Testis (tissue), 3 donors: ENCODE results near the gene ZNF454. TPM values are rescaled to one million over a fixed set of nuclear protein-coding genes. Genes with fewer than 3 reads are reported as not detected.

Source experiments
- DNase-seq: peaks from one replicate; pipeline ENCODE4 v3.0.0-alpha.2; 2019
- H3K27ac ChIP-seq, 2 donors: fragments of 200-600 bp; sonication (generic); one replicate each; pipeline ENCODE4 v1.5.1; 2019
- H3K27me3 ChIP-seq: fragments of 200-600 bp; sonication (generic); one replicate; pipeline ENCODE4 v1.5.1; 2019
- H3K36me3 ChIP-seq: fragments of 200-600 bp; sonication (generic); one replicate; pipeline ENCODE4 v1.5.1; 2017; ENCODE audit warnings: low read depth; ENCODE audit errors: missing control alignments
- H3K4me1 ChIP-seq: fragments of 200-600 bp; sonication (generic); one replicate; pipeline ENCODE4 v1.5.1; 2019
- H3K4me3 ChIP-seq, 2 donors: fragments of 200-600 bp; sonication (generic); one replicate each; pipeline ENCODE4 v1.5.1; 2017 to 2019
- H3K9me3 ChIP-seq: fragments of 200-600 bp; sonication (generic); one replicate; pipeline ENCODE4 v1.5.1; 2017
- CTCF ChIP-seq, 3 experiments: fragments of 450-650 bp in 2 of 3; fragments of 200-600 bp in 1 of 3; sonication (generic) in 1 of 3; IDR thresholded peaks; one replicate each; pipeline ENCODE4 v1.5.1; 2016 to 2019; ENCODE audit warnings: antibody characterized with exemption in 3 of 3, mild to moderate bottlenecking in 2 of 3, moderate library complexity in 1 of 3
- POLR2A ChIP-seq: fragments of 450-650 bp; IDR thresholded peaks from one replicate; pipeline ENCODE4 v1.6.1; 2017; ENCODE audit warnings: antibody characterized with exemption, mild to moderate bottlenecking, moderate library complexity
- WGBS, 2 donors: methylation state at CpG; one replicate each; pipeline ENCODE4 v1.1.5; 2018; 5-methylcytosine and 5-hydroxymethylcytosine counted together
- intact Hi-C: fragments of 100-400 bp; cut with DNase I; formaldehyde crosslinking; loops from one replicate; pipeline ENCODE4 v1.15.1; 2023; ENCODE audit warnings: low total_unique reads
- polyA plus RNA-seq: library from polyadenylated mRNA; stranded (reverse); fragments of 350-450 nt; fragmentation: Illumina TruSeq; extraction: RNeasy Lipid Tissue Mini Kit (QIAGEN cat#74804); gene quantifications from one replicate; pipeline ENCODE4 v1.2.3, GENCODE V29; 2014; ENCODE audit warnings: low read depth, low replicate concordance; ENCODE audit not compliant: insufficient read depth
- total RNA-seq, 2 donors: library from RNA; depleted of rRNA; stranded (reverse); fragments of >200 nt; gene quantifications; one replicate each; pipeline ENCODE4 v1.2.3, GENCODE V29; 2016

Gene ZNF454
- total and polyA plus RNA-seq, 3 donors from 2014 or later: 4.4 to 8.9 (median 6.8) TPM

GRCh38 chr5:178931846-178932760, 8.9 kb upstream of the ZNF454 start:
- DNase-seq: no peak
- WGBS, 2 donors: 88 to 97% methylated on average over 11 of the region's 11 CpGs
- TF ChIP-seq POLR2A (no peak), CTCF (IDR thresholded peaks at IDR 0.05) (no peak)
- intact Hi-C loops: no loop called here
- Histone ChIP-seq H3K27ac (no peak overlapping the region), H3K27me3 (no peaks in the 10 kb centered on the region), H3K4me1 (no peaks in the 10 kb centered on the region), H3K36me3 (no peaks in the 10 kb centered on the region), H3K9me3 (peaks cover 6% of the 10 kb centered on the region), H3K4me3 (no peak overlapping the region)

GRCh38 chr5:178941361-178941760, 363 bp downstream of the ZNF454 start:
- no peak for TF ChIP-seq POLR2A
- no peak for TF ChIP-seq CTCF (IDR thresholded peaks at IDR 0.05)
- whole genome bisulfite sequencing, 2 donors: 0% methylated on average over 6 to 21 of the region's 23 CpGs

GRCh38 chr5:178965465-178966055, 24.6 kb downstream of the ZNF454 start:
- intact Hi-C loops: no loop called here
- DNase-seq: no peak
- Histone ChIP-seq H3K27ac (no peak overlapping the region), H3K36me3 (no peaks in the 10 kb centered on the region), H3K4me1 (no peaks in the 10 kb centered on the region), H3K9me3 (no peaks in the 10 kb centered on the region), H3K27me3 (no peaks in the 10 kb centered on the region), H3K4me3 (no peak overlapping the region)
- TF ChIP-seq CTCF (IDR thresholded peaks at IDR 0.05): no peak
- no peak for TF ChIP-seq POLR2A
- WGBS, 2 donors: 95 to 98% methylated on average over 5 of the region's 5 CpGs

More at GRCh38 chr5:178941361-178941760, 363 bp downstream of the ZNF454 start:
- Histone ChIP-seq H3K9me3 (no peaks in the 10 kb centered on the region), H3K27ac (no peak overlapping the region), H3K4me1 (peaks cover 4% of the 10 kb centered on the region), H3K36me3 (no peaks in the 10 kb centered on the region), H3K4me3 (peak overlapping the region; percentile 72 to 75), H3K27me3 (no peaks in the 10 kb centered on the region)
- peak; percentile 48 for DNase-seq
- intact Hi-C loops: no loop called here

GRCh38 chr5:178981381-178981780, 40.4 kb downstream of the ZNF454 start:
- H3K27ac ChIP-seq: no peak overlapping the region
- no peaks in the 10 kb centered on the region for H3K4me1 ChIP-seq
- no peaks in the 10 kb centered on the region for H3K27me3 ChIP-seq
- no peak for TF ChIP-seq POLR2A
- no peak for TF ChIP-seq CTCF (IDR thresholded peaks at IDR 0.05)
- DNase-seq: no peak
- WGBS, 2 donors: 98% methylated on average over 15 of the region's 15 CpGs
- no peak overlapping the region for H3K4me3 ChIP-seq
- H3K36me3 ChIP-seq: no peaks in the 10 kb centered on the region
- no peaks in the 10 kb centered on the region for H3K9me3 ChIP-seq
- intact Hi-C loops: no loop called here
